ENCODE measurements around the gene MYCL.

MYCL gene

DNA sequence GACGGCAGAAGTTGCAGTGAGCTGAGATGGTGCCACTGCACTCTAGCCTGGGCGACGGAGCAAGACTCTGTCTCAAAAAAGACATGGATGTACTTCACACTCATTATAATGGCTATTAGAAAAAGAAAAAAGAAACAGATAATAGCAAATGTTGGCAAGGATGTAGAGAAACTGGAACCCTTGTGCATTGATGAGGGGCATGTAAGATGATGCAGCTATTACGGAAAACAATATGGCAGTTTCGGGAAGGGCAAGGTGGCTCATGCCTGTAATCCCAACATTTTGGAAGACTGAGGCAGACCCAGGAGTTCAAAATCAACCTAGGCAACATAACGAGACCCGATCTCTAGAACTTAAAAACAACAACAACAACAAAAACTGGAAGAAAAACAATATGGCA lies 40.7 kb downstream of the MYCL start:
- no peak overlapping the region for H3K4me3 ChIP-seq (ENCODE audit: low read length)
- DNase-seq (ENCODE audit: low read depth, low spot score) = no peak

DNA sequence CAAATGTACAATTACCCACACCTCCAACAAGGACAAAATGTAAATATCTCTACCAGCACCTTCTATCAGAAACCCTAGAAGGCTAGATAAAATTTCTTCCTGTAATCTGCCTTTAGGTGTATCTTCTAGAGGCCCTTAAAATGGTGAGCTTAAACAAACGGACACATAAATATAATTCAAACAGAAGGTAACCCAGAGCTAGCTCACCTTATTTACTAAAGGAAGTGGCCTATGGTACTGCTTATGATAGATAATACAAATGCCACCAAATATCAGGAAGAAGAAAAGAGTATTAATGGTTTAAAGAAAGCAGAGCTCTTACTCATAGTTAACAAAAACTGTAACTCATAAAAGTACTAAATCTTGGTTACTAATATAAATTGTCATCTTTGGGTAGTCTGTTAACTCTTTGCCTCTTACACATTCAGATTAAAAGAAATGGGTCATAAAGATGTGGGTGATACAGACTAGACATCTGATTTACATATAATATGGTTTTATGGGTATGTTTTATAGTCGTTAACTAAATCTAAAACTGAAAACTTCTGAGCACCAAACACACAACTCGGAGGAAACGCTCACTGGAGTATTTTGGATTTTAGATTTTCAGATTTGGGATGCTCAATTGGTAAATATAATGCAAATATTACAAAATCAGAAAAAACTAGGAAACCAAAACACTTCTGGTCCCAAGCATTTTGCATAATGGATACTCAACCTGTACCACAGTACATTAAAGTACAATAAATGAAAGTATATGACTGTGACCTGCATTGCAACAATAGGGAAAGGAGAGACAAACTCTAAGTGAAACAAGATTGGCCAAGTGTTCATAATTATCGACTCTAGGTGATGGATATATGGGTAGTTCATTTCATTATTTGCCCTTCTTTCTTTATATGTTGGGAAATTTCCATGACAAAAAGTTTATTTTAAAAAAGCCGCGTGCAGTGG lies 41.6 kb downstream of the MYCL start:
- no peak overlapping the region for H3K4me3 ChIP-seq (ENCODE audit: low read length)
- DNase-seq (ENCODE audit: low read depth, low spot score) = no peak

DNA sequence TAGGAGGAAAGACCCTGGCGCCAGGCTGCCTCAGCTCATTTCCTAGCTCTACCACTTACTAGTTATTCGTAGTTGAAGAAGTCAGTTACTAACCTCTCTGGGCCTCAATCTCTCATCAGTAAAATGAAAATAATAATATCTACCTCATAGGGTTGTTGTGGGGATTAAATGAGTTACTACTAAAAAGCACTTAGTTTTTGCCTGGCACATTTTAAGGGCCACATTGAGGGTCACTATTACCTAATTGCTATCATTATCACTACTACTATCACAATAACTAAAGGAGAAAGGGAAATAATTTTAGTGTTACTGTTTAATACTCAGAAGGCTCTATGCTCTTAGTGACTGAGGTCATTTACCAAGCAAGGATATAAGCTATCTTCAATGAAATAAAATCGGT lies 43.4 kb downstream of the MYCL start:
- no peak overlapping the region for H3K4me3 ChIP-seq (ENCODE audit: low read length)
- no peak for DNase-seq (ENCODE audit: low read depth, low spot score)

DNA sequence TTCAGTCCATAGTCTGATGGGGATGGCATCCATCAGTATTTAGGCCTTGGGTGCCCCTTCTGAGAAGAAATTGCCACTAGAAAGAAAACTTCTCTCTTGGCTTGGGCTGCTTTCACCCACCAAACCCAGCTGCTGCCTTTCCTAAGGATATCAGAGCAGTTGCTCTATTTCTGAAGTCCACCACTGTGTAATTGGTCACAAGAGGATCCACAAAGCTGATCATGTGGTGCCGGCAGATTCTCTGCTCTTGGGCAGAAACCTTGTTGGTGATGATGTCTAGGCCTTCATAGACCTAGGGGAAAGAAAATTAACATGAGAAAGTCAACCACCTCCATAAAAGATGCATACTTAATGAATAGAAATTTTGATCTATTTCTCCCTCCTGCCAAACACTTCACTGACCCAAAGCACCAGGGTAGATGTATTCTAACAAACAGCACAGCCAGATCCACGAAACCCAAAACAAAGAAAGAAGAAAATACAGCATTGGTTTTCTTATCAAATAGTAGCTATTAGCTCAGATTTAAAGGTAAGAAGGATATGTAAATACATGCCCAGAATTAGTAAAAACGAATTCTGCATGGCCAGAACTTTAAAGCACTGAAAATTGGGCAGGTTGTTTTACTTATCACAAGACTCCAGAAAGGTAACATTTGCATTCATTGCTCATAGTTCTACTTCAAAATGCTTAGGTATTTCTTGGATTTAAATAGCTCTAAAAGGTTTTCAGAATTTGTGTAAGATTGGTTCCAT lies 44.4 kb downstream of the MYCL start:
- no peak overlapping the region for H3K4me3 ChIP-seq (ENCODE audit: low read length)
- no peak for DNase-seq (ENCODE audit: low read depth, low spot score)

DNA sequence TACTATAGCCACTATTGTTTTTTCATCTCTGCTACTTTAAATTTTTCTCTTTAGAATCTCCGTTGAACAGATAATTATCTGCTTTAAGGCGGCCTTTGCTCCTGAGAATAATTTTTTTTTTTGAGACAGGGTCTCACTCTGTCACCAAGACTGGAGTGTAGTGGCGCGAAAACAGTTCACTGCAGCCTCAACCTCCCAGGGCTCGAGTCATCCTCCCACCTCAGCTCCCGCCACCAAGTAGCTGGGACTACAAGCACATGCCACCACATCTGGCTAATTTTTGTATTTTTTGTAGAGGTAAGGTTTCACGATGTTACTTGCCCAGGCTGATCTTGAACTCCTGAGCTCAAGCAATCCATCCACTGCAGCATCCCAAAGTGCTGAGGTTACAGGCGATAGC lies 47.0 kb downstream of the MYCL start:
- no peak overlapping the region for H3K4me3 ChIP-seq (ENCODE audit: low read length)
- DNase-seq (ENCODE audit: low read depth, low spot score) = no peak

DNA sequence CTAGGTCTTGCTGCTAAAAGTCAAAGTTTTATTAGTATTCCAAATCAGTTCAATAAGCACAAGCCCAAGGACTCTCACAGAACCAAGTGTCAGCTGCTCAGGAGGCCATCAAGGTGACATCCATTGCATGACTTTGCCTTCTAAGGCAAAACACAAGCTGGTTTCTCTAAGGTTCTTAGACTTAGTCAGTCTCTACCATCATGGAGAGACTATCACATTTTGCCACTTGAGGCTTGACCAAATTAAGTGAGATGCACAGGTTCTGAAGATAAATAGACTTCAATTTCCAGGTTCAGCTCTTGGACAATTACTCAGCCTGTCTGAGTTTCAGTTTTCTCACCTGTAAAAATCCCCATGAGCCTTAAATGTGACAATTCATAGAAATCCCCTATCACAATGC lies 47.4 kb downstream of the MYCL start:
- H3K4me3 ChIP-seq (ENCODE audit: low read length) = no peak overlapping the region
- no peak for DNase-seq (ENCODE audit: low read depth, low spot score)

DNA sequence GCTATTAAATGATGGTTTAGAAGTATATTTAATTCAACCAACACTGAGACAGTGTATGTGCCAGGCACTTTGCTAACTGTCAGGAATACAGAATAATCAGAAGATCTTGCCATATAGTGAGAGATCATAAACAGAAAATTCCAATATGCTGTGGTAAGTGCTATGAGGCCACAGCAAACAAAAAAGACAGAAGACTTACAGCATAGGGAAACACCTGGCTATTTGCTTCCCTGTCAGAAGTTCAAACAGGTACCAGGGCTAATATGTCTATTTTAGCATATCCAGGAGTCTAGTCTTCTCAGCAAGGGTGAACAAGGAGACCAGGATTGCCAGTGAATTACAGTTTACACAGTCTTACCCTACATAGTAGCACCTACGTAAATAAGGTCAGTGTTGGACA lies 48.8 kb downstream of the MYCL start:
- no peak for DNase-seq (ENCODE audit: low read depth, low spot score)
- H3K4me3 ChIP-seq (ENCODE audit: low read length) = no peak overlapping the region

DNA sequence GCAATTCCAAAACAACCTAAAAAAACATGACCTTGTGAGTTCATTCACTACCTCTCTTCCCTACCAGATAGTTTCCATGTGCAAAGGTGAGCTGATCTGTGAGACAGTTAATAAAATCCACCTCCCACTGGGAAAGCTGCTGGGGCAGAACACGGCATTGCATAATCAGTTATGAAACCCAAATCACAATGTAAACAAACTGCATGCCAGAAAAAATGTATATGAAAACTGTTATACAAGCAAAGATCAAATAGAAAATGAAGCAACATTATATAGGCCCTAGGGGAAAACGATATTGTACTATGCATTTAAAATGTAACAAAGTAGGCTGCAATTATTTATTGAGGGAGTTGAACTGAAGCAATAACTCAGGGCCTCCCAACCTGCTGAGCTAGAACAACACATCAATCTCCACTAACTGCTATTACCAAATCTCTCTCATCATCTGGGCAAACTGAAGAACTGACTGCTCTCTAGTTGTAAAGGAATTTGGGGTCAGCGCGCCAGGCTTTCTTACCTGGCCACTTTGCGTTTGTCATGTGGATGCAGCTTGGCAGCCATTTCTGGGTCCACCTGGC lies 49.4 kb downstream of the MYCL start:
- DNase-seq (ENCODE audit: low read depth, low spot score) = no peak

DNA sequence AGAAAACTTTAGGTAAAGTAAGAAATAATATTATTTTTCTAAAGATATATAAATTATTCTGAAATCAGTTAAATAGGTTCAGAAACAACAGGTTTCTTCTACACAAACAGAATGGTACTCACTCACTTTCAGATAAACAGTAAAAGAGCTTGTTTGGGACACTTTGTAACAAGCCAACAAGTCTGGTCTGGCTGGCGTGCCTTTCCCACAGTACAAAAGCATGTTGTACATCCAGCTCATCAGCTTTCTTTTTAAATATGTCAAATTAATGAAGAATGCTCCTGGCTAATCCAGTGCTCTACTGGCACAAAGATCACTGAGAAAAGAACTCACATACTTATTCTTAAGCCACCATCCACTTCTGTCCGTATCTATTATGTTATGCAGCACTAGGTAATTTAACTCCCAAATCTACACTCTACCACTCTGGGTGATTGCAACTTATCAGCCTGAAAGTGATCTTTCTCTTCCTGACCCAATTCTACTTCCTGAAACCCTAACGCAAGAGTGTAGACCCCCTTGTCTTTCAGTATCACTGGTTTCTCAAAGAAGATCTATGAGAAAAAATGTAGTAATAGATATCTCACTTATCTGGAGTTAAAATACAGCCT lies 51.0 kb downstream of the MYCL start:
- H3K4me3 ChIP-seq (ENCODE audit: low read length) = no peak overlapping the region
- no peak for DNase-seq (ENCODE audit: low read depth, low spot score)

More for the DNA sequence above, 49.4 kb downstream of the MYCL start:
- no peak overlapping the region for H3K4me3 ChIP-seq (ENCODE audit: low read length)

DNA sequence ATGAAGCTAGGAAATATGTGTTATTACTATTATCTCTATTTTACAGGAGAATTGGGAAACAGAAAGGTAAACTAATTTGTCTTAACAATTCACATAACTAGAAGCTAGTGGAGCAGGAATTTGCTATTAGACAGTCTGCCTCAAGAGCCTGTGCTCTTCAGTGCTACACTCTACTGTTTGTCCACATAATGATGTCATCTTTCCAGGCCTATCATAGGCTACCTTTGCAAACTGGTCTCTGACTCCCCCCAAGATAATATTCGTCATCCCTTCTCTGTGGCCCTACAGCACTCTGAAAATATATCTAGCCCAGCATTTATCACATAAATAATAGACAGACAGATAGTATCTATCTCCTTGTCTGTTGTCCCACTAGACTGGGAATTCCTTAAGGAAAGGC lies 52.5 kb downstream of the MYCL start:
- no peak overlapping the region for H3K4me3 ChIP-seq (ENCODE audit: low read length)
- DNase-seq (ENCODE audit: low read depth, low spot score) = no peak

DNA sequence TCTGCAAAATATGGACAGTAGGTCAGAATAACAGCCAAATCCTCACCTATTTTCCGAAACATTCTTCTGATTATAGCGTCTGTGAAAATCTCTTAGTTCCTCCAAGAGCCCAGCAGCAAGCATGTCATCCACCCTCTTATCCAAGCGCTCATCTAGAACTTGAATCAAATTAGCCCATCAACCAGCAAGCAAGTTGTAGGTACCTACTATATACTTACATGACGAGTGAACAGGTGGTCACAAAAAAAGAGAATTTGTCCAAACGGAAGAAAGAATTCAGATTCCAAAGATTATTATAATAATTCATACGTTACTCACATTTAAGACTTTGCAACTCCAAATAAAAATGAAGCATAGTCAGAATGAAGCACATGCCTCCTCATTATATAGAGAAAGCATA lies 53.8 kb downstream of the MYCL start:
- H3K4me3 ChIP-seq (ENCODE audit: low read length) = no peak overlapping the region
- DNase-seq (ENCODE audit: low read depth, low spot score) = no peak

DNA sequence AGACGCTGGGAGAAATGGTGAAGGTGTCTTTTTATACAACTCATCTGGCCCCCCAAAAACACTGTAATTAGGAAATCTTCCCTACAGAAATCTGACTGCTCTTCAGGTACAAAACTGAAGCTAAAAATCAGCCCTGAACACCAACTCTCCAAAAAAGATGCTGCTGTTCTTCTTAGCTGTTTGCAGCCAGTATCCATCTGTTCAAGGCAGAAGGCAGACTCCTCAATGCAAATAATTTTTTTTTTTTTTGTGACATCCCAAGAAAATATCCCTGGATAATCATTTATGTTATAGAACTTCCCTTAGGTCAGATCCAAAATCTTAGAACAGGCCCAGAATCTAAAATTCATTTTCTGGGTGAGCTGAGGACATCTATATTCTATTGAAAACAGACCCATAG lies 54.9 kb downstream of the MYCL start:
- H3K4me3 ChIP-seq (ENCODE audit: low read length) = no peak overlapping the region
- DNase-seq (ENCODE audit: low read depth, low spot score) = no peak

DNA sequence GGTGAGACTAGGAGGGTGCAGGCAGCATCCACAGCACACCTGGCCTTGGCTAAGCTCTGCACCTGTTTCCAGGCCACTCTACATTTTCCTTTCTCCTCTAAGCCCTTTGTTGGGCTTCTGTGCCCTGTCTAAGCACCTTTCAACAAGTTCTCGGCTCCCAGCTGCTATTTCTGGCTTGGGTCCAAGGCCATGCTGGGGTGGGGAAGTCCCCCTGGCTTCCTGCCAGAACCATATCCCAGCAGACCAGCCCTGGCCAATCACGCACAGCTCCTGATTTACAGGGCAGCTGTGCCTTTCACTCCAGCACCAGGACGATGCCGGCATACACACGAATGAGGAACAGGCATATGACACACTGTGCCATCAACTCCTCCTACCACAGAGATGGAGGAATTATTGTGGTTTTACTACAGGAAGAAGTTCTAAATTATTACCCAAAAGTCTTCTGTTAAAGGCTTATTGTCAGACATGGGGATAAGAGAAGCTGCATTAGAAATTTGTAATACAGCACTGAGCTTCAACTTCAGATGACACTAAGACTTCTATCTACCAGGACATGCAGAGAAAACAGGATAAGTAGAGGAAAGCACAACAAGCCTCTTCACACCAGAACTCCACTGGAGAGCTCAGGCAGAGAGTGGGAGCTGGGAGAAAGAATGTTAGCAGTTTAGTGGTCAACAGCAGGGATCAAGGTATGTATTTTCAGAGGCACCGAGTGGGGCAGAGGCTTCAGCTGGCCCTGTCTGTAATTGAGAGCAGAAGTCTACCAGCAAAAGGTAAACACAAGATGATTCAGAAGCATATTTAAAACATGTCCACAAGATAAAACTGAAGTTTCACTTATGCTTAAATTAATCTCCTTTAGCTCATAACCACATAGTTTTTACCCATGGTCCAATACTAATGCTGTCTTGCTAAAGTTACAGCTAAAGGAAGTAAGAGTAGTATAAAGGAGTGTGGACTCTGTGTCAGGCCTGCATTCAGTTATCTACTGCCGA lies 55.8 kb downstream of the MYCL start:
- peak; percentile 91 for DNase-seq (ENCODE audit: low read depth, low spot score)
- no peak overlapping the region for H3K4me3 ChIP-seq (ENCODE audit: low read length)
